IMR-90 (cell line): ENCODE results near the gene RNF213.

ENCODE experiments used
- POLR2A ChIP-seq: IDR thresholded peaks from 2 replicates; pipeline ENCODE4 v1.6.1; 2012; ENCODE audit warnings: mild to moderate bottlenecking, low read depth, low read length
- TF ChIP-seq, protein P1 (sequence below): conservative IDR thresholded peaks from 2 replicates; pipeline ENCODE4 v1.5.1; 2012; ENCODE audit warnings: mild to moderate bottlenecking, low read depth, low read length, improper control_type of control experiment

DNA sequence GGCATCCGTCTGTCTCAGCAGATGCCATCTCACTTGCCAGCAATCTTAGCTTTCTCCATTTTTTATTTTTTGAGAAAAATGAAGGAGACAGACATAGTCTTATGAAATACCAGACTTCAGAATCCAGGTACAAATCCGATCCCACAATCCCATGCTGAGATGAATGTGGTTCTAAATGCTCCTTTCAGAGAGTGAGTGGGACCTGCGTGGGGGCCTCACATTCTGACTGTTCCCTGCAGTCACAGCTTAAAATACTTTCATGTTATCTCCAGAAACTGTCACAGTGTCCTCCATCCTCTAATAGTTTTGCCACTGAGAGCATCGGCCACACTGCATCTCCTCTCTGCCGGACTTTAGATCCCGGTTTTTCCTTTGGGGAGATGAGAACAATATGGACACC lies 119.4 kb downstream of the RNF213 start:
- TF ChIP-seq, protein P1, sequence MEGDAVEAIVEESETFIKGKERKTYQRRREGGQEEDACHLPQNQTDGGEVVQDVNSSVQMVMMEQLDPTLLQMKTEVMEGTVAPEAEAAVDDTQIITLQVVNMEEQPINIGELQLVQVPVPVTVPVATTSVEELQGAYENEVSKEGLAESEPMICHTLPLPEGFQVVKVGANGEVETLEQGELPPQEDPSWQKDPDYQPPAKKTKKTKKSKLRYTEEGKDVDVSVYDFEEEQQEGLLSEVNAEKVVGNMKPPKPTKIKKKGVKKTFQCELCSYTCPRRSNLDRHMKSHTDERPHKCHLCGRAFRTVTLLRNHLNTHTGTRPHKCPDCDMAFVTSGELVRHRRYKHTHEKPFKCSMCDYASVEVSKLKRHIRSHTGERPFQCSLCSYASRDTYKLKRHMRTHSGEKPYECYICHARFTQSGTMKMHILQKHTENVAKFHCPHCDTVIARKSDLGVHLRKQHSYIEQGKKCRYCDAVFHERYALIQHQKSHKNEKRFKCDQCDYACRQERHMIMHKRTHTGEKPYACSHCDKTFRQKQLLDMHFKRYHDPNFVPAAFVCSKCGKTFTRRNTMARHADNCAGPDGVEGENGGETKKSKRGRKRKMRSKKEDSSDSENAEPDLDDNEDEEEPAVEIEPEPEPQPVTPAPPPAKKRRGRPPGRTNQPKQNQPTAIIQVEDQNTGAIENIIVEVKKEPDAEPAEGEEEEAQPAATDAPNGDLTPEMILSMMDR = no peak
- no peak for TF ChIP-seq POLR2A
